ENCODE data around the gene RASGRP2.
"Not testable (repeated sequence)": the region's sequence is repeated elsewhere in the genome, so short reads cannot be mapped to it uniquely, and the experiment has no call there.

The RASGRP2 gene

GRCh38 chr11:64718084-64718779, 25.7 kb downstream of the RASGRP2 start:
- no peak for DNase-seq (ENCODE audit: low read depth)

GRCh38 chr11:64717268-64717578, 26.7 kb downstream of the RASGRP2 start:
- no peak for DNase-seq (ENCODE audit: low read depth)

- DNase-seq (ENCODE audit: low read depth) = no peak
Observed at GRCh38 chr11:64716473-64717267, 27.3 kb downstream of the RASGRP2 start.

GRCh38 chr11:64715756-64716472, 28.0 kb downstream of the RASGRP2 start:
- no peak for DNase-seq (ENCODE audit: low read depth)

GRCh38 chr11:64715110-64715509, 28.8 kb downstream of the RASGRP2 start:
- DNase-seq (ENCODE audit: low read depth) = no peak

GRCh38 chr11:64714666-64715065, 29.3 kb downstream of the RASGRP2 start:
- DNase-seq (ENCODE audit: low read depth) = no peak

- DNase-seq (ENCODE audit: low read depth) = no peak
Observed at GRCh38 chr11:64713781-64714363, 30.1 kb downstream of the RASGRP2 start.

GRCh38 chr11:64713016-64713707, 30.8 kb downstream of the RASGRP2 start:
- no peak for DNase-seq (ENCODE audit: low read depth)

GRCh38 chr11:64712430-64713015, 31.4 kb downstream of the RASGRP2 start:
- DNase-seq (ENCODE audit: low read depth) = no peak

- no peak for DNase-seq (ENCODE audit: low read depth)
Observed at GRCh38 chr11:64711956-64712362, 32.0 kb downstream of the RASGRP2 start.

- no peak for DNase-seq (ENCODE audit: low read depth)
Observed at GRCh38 chr11:64711138-64711955, 32.6 kb downstream of the RASGRP2 start.

- no peak for DNase-seq (ENCODE audit: low read depth)
Observed at GRCh38 chr11:64710418-64711137, 33.4 kb downstream of the RASGRP2 start.

GRCh38 chr11:64705501-64705900, 38.4 kb downstream of the RASGRP2 start:
- DNase-seq (ENCODE audit: low read depth) = no peak

- no peak for DNase-seq (ENCODE audit: low read depth)
Observed at GRCh38 chr11:64703048-64703447, 40.9 kb downstream of the RASGRP2 start.

GRCh38 chr11:64701956-64702355, 42.0 kb downstream of the RASGRP2 start:
- DNase-seq (ENCODE audit: low read depth) = not testable (repeated sequence)

GRCh38 chr11:64698427-64698826, 45.5 kb downstream of the RASGRP2 start:
- DNase-seq (ENCODE audit: low read depth) = no peak

- no peak for DNase-seq (ENCODE audit: low read depth)
Observed at GRCh38 chr11:64697663-64698375, 46.1 kb downstream of the RASGRP2 start.

GRCh38 chr11:64696045-64696444, 47.9 kb downstream of the RASGRP2 start:
- DNase-seq (ENCODE audit: low read depth) = no peak

- no peak for DNase-seq (ENCODE audit: low read depth)
Observed at GRCh38 chr11:64695548-64695947, 48.4 kb downstream of the RASGRP2 start.

All from T-helper 22 cell (primary cell).